Spinal cord (tissue), 10 donors: Measurements from ENCODE around the gene HSPB7. TPM values are rescaled to one million over a fixed set of nuclear protein-coding genes. Genes with fewer than 3 reads are reported as not detected.

ENCODE experiments used
- DNase-seq, 6 donors: peaks; one replicate each; pipeline versions ENCODE4 v3.0.0 to v3.0.0-alpha.2; 2013 to 2015; ENCODE audit warnings: low spot score in 6 of 6, low read depth in 4 of 6
- H3K27ac ChIP-seq: one replicate; pipeline ENCODE4 v1.5.1; 2013; ENCODE audit warnings: low read depth, low read length, control low read depth
- H3K27me3 ChIP-seq: one replicate; pipeline ENCODE4 v1.6.1; 2013; ENCODE audit warnings: low read length; ENCODE audit not compliant: control insufficient read depth, insufficient read depth
- H3K36me3 ChIP-seq: one replicate; pipeline ENCODE4 v1.6.1; 2013; ENCODE audit warnings: low read length; ENCODE audit not compliant: control insufficient read depth, insufficient read depth
- H3K4me1 ChIP-seq: one replicate; pipeline ENCODE4 v1.6.1; 2013; ENCODE audit warnings: low read length; ENCODE audit not compliant: control insufficient read depth, insufficient read depth
- H3K4me3 ChIP-seq: one replicate; pipeline ENCODE4 v1.5.1; 2013; ENCODE audit warnings: low read depth, low read length, control low read depth
- H3K9me3 ChIP-seq: one replicate; pipeline ENCODE4 v1.6.1; 2013; ENCODE audit warnings: low read length; ENCODE audit not compliant: control insufficient read depth, insufficient read depth
- WGBS: methylation state at CpG from one replicate; pipeline ENCODE4 v1.1.5; 2013; ENCODE audit warnings: missing lambda C conversion rate; ENCODE audit not compliant: insufficient coverage; 5-methylcytosine and 5-hydroxymethylcytosine counted together
- polyA plus RNA-seq, 2 donors: library from polyadenylated mRNA; unstranded; fragments of 120-200 nt; gene quantifications; one replicate each; pipeline ENCODE4 v1.2.1, GENCODE V29; 2013; ENCODE audit not compliant: insufficient read length in 2 of 2
- total RNA-seq, 2 donors: library from RNA; depleted of rRNA in 1 of 2; stranded (reverse); fragments of 120-200 nt in 1 of 2; fragments of >200 nt in 1 of 2; gene quantifications; one replicate each; pipeline versions ENCODE4 v1.2.3 to v1.2.4, GENCODE V29; 2013 to 2014
- donor health status: healthy.

HSPB7 gene
- total and polyA plus RNA-seq, 4 donors: 1.4 to 2.7 (median 2.1) TPM

GRCh38 chr1:16018308-16018707 lies 465 bp upstream of the HSPB7 start:
- Histone ChIP-seq H3K36me3 (no peaks in the 10 kb centered on the region), H3K9me3 (no peaks in the 10 kb centered on the region), H3K4me3 (no peak overlapping the region), H3K27ac (peak overlapping the region; percentile 70), H3K27me3 (no peaks in the 10 kb centered on the region), H3K4me1 (peaks cover 48% of the 10 kb centered on the region)
- no peak for DNase-seq
- WGBS: 80% methylated on average over 3 of the region's 4 CpGs

DNA sequence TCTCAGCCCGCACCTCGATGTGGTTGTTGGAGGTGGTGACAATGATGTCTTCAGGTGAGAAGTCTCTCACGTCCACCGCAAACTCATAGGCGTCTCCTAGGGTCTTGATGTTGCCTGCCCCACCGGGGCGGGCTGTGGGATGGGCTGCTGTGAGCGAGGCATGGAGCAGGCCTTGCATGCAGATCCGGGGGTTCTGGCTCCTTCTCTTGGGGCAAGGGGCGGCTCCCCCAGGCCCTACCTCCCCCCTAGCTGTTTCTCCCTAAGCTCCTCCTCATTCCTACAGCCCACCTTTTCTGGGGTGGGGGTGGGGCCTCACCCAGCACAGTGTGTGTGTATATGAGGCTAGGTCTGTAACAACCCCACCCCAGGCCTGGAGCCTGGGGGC lies 775 bp downstream of the HSPB7 start:
- Histone ChIP-seq H3K36me3 (no peaks in the 10 kb centered on the region), H3K27ac (no peak overlapping the region), H3K27me3 (no peaks in the 10 kb centered on the region), H3K9me3 (no peaks in the 10 kb centered on the region), H3K4me1 (peaks cover 60% of the 10 kb centered on the region), H3K4me3 (no peak overlapping the region)
- DNase-seq: no peak
- 91% methylated on average over 5 of the region's 10 CpGs for WGBS

DNA sequence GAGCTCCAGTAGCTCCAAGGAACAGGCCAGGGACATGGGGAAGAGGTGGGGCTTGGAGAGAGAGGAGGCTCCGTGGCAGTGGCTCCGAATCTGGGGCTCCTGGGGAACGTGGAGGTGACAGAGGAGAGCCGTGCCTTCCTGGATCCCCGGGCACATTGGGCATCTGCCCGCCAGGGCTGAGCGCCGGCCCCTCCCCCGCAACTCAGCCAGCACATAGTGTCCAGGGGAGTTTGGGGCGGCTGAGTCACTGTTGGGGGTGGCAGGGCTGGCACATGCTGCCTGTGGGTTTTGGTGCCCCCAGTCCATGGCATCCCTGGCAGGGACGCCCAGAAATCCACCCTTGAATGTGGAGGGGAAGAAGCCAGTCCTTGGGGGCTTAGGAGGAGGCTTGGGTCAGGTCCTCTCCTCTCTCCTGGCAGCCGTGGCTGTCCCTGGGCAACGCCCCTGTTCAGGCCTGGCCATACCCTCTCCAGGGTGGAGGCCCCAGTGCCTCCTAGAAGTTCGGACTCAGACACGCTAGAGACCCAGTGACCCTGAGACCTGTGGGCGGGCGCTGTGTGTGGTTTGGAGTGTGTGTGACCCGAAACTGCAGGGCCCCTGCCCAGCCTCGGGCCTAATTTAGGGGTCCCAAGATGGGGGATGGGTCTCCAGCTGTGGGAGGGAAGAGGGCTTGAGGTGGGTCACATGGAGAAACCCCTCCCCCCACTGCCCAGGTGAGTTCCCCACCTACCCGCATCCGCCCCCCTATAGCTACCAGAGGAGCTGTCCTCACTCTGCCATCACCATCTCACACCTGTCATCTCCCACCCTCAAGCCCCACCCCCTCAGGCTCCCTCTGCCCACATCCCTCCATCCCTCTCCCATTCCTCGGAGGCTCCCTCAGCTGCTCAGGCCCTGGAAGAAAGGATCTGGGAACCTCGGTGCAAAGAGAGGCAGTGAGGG lies 1.6 kb downstream of the HSPB7 start:
- 74% methylated on average over 19 of the region's 23 CpGs for WGBS
- DNase-seq: no peak
- no peaks in the 10 kb centered on the region for H3K27me3 ChIP-seq
- no peak overlapping the region for H3K4me3 ChIP-seq
- H3K27ac ChIP-seq: no peak overlapping the region
- peaks cover 62% of the 10 kb centered on the region for H3K4me1 ChIP-seq
- H3K9me3 ChIP-seq: no peaks in the 10 kb centered on the region
- H3K36me3 ChIP-seq: no peaks in the 10 kb centered on the region

DNA sequence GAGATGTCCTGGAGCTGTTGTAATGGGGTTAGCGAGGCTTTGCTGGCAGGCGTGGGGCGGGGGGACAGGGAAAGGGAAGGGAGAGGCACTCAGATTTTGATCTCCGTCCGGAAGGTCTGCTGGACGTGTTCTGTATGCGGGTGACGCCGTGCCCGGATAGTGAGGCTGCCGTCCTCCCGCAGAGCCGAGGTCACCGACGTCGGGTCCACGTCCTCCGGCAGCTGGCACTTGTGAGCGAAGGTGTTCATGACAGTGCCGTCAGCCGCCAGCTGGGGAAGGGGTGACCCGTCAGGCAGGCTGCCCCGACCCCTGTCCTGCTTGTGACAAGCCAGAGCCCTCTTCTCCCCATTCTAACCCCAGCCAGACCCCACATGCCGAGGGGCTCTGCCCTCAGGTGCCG lies 2.4 kb downstream of the HSPB7 start:
- no peak for DNase-seq
- Histone ChIP-seq H3K9me3 (no peaks in the 10 kb centered on the region), H3K4me1 (peaks cover 62% of the 10 kb centered on the region), H3K4me3 (no peak overlapping the region), H3K27ac (no peak overlapping the region), H3K36me3 (no peaks in the 10 kb centered on the region), H3K27me3 (no peaks in the 10 kb centered on the region)
- WGBS: 95% methylated on average over 23 of the region's 25 CpGs

DNA sequence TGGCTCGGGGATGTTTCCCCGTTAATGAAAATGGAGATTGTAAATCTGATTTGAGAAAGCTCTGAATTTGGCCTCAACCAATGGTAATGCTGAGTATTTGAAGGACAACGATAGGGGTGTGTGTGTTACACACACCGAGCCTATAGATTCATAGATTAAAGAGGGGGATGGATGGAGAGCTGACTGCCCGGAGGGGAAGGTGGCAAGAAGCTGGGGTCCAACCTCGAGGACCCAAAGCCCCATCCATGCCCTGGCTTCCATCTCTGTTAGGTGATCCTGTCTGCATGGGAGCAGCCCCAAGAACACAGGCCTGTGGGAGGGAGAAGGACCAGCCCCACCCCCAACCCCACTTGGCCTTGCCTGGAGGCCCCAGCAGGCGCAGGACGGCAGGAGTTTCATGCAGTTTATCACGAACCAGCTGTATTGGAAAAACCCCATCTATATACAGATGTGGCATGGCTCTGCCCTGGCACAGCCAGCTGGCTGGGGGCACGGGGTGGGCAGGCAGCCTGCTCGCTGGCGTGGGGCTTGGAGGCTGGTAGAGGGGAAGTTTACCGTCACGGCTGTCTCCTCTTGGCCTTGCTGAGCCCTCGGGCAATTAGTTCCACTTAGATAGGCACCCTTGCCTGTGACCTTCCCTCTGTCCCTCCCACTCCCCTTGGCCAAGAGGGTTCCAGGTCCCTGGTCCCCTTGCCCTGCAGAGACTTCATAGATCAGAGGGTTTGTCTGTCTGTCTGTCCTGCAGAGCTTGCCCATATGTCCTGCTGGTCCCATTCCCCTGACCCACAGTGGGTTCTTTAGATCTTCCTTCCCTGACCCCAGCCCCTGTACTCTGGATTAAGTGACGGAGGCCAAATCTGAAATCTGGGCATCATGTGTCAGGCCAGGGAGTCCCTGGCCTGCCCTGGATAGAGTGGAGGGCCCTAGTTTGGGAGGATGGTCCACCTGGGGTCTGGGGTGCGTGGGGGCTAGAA lies 3.0 kb downstream of the HSPB7 start:
- no peaks in the 10 kb centered on the region for H3K9me3 ChIP-seq
- H3K4me3 ChIP-seq: no peak overlapping the region
- H3K27ac ChIP-seq: no peak overlapping the region
- no peaks in the 10 kb centered on the region for H3K36me3 ChIP-seq
- DNase-seq: no peak
- H3K27me3 ChIP-seq: no peaks in the 10 kb centered on the region
- 61% methylated on average over 11 of the region's 17 CpGs for WGBS
- H3K4me1 ChIP-seq: peaks cover 62% of the 10 kb centered on the region

GRCh38 chr1:16013908-16014258 lies 4.0 kb downstream of the HSPB7 start:
- Histone ChIP-seq H3K27ac (no peak overlapping the region), H3K9me3 (no peaks in the 10 kb centered on the region), H3K36me3 (no peaks in the 10 kb centered on the region), H3K4me1 (peaks cover 53% of the 10 kb centered on the region), H3K4me3 (no peak overlapping the region), H3K27me3 (no peaks in the 10 kb centered on the region)
- no CpG with 5 or more reads among the region's 4 CpGs for WGBS
- no peak for DNase-seq

GRCh38 chr1:16013220-16013907 lies 4.5 kb downstream of the HSPB7 start:
- H3K4me3 ChIP-seq: peak overlapping the region; percentile 18
- H3K36me3 ChIP-seq: no peaks in the 10 kb centered on the region
- no peaks in the 10 kb centered on the region for H3K9me3 ChIP-seq
- no peak overlapping the region for H3K27ac ChIP-seq
- peak in 2 of 6 donors; percentile 47 to 49 for DNase-seq
- 25% methylated on average over 21 of the region's 28 CpGs for WGBS
- H3K27me3 ChIP-seq: no peaks in the 10 kb centered on the region
- H3K4me1 ChIP-seq: peaks cover 48% of the 10 kb centered on the region

DNA sequence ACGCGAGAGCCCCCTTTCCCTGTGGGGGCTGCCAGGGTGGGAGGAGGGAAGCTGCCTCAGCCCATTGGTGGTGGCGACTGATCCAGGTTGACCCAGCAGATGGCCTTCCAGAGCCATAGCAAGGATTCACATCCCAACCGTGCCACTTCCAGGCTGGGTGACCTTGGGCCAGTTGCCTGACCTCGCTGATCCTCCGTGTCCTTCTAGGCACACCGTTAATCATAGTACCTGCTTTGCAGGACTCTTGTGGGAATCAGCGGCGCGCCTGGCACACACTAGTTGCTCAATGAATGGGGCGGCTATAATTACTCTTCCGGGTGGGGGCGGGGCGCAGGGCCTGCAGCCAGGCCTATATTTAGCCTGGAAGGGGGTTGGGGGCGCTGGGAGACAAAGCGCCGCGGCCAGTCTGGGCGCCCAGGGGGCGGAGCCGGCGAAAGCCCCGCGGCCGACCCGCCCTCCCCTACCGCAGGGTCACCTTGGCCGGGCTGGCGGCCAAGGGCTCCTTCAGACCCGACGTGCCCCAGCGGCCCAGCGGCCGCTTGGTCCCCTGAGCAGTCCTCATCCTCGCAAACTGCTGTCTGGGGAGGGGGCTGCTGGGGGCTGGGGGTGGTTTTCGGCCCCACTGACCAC lies 5.1 kb downstream of the HSPB7 start:
- H3K4me3 ChIP-seq: peak overlapping the region; percentile 18
- peaks cover 41% of the 10 kb centered on the region for H3K4me1 ChIP-seq
- H3K27ac ChIP-seq: no peak overlapping the region
- H3K27me3 ChIP-seq: no peaks in the 10 kb centered on the region
- H3K36me3 ChIP-seq: no peaks in the 10 kb centered on the region
- 3% methylated on average over 31 of the region's 36 CpGs for WGBS
- DNase-seq: peak in 2 of 6 donors; percentile 59 to 62
- H3K9me3 ChIP-seq: no peaks in the 10 kb centered on the region
